GM19035 (cell line): ENCODE data around the gene ERGIC2.

Experiments
- ATAC-seq: cut with Tn5 transposase; IDR thresholded peaks from one replicate; pipeline ENCODE4 v1.9.1; 2021; ENCODE audit not compliant: unreplicated experiment

The ERGIC2 gene

DNA sequence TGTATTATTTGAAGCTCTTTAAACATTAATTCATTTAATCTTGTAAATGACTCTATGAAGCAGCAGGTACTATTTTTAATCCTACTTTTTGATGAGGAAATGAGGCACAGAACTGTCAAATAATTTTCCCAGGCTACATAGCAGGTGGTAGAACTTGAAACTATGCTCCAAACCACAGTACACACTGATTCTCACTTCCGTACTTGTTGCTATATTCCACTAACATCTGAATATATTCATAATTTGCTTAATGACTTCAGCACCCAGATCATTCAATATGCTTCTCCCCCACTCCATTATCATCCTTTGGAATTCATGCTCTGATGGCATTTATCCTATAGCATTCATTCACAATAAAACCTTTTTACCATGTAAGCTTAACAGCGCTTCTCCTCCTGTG is 4.9 kb downstream of the ERGIC2 start:
- no peak for ATAC-seq

DNA sequence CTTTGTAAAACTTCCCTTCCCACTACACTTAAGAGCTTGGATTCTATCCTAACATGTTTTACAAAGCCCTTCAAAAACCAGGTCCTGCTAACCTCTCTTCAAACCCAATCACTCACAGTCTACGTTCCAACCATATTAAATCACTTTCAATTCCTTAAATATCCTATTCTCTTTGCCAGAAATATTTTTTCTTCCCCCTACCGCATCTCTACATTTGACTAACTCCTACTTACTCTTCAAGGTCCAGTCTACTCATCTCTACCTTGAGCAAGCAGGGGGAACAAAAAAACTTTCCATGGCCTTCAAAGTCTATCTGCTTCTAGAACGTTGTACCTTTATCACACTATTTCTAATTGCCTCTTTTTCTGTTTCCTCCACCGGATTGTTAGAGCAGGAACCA is 6.1 kb downstream of the ERGIC2 start:
- no peak for ATAC-seq

DNA sequence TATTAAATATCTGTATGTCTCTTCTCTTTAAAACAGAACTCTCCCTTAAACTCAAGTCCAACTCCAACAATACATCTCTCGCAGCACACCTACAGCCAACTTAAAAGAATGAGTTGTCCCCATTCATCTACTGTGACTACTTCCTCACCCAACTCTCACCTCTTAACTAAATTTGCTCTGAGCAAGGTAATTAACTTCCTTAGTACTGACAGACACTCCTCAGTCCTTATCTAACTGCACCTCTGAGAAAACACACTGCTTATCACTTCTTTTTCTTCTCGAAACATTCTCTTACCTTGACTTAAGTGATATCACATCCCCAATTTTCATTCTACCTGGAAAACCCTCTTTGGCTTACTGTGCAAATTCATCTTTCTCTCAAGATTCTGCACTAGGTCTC is 7.0 kb downstream of the ERGIC2 start:
- no peak for ATAC-seq

DNA sequence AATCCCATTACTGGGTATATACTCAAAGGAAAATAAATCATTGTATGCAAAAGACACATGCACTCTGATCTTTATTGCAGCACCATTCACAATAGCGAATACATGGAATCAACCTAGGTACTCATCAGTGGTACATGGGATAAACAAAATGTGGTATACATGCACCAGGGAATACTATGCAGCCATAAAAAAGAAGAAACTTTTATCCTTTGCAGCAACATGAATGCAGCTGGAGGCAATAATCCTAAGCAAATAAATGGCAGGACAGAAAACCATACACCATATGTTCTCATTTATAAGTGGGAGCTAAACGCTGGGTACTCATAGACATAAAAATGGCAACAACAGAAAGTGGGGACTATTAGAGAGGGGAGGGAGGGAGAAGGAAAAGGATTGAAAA is 15.9 kb downstream of the ERGIC2 start:
- ATAC-seq = no peak

DNA sequence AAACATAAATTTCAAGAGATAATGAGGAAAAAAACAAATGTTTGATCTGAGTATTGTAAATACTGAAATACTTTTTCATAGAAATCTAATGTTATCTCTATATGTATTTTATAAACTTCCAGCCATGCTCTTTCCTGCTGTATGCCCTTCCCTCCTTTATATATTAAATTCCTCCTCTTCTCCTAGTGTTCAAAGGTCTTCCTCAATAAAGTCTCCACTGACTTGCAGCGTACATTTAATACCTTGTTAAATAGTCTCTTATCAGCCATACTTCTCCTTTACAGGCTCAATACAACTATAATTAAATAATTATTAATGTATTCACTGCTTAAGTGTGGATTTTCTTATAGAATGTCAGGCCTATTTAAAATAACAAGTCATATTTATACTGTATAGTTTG is 26.0 kb downstream of the ERGIC2 start:
- no peak for ATAC-seq

DNA sequence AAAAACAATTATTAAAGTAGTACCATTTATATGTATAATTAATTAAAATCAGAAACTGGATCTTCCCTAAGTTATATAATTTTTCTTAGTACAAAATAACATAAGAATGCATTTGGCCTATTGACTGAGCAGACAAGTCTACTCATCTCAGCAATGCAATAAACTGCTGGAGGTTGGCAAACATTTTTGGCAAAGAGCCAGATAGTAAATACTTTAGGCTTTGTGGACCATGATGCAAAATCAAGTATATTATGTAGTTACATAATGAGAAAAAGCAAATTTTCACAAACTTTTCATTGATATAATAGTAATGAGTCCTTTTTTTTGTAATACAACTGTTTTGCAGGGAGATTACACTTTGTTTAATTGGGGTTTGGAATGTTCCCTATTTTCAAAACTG is 30.9 kb downstream of the ERGIC2 start:
- ATAC-seq = no peak

DNA sequence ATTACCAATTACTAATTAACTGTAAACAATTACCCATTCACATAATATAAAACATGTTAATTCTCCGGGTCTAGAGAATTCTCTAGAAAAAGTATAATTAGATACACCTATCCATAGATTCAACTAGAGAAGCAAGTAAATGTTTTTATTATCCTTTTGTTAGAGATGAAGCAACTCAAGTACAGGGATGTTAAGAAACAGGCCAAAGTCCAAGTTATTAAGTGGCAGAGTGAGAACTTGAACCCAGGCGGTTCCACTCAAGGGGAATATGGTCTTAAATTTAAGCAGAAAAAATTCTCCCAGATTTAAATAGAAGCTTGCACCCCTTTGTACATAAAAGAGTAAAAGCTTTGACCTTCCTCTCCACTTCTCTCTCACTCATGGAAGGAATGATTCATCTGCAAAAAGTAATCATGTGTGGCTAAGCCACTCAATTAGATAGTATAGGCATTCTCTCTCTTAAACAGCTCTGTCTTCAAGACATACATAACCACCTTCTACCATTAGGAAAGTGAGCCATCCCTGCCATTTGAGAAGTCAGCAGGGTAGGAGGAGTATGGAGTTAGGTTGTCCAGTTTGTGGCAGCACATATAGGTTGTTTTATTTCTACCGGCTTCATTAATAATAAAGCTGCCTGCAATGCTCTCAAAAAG is 34.1 kb downstream of the ERGIC2 start:
- no peak for ATAC-seq

DNA sequence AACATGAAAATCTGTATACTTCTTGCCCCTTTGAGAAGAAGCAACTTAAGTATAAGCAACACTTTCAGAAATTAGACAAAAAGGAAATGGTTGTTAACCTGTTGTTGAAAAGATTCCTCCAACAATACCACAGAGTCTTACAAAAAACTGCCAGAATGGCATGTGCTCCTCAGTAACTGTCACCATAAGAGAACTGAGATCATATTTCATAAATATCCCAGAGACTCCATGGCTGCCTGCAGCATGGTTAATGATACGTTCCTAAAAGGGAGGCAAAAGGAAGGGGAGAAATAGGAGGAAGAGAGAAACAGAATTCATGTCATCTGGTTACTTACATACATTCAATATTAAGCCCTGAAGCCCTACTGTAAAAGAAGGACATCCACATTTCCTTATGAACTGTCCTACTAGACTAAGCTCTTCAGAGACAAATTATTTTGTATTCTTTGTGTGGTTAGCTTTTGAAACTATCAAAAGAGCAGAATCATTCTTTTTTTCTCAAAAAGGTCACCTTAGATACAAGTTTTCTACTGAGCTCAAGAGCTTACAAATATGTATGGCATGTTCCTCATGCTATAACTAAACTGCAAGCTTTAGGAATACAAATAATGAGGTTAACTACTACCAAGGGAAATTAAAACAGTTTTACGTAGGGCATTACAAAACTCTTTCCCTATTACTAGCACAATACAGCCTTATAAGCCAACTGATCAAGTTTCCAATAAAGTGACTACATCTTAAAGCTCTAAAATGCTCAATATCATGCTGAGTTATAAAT is 37.8 kb downstream of the ERGIC2 start:
- no peak for ATAC-seq

DNA sequence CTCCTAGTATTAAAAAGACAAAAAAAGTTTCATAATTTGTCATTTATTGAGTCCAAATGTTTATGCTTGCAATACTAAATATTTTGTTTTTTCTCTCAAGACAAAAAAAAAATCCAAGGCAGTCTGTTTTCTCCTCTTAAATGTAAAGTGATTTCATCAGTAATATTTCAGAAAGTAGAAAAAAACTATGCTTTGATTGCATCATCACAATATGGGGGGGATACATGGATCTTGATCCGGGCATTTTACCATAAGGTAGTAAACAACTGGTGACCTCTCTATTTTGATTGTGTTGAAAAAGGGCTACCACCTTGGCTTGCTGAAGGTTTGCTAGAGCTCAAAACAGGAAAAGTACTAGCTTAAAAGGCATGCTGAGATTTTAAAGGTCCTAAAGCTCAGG is 43.6 kb downstream of the ERGIC2 start:
- no peak for ATAC-seq

DNA sequence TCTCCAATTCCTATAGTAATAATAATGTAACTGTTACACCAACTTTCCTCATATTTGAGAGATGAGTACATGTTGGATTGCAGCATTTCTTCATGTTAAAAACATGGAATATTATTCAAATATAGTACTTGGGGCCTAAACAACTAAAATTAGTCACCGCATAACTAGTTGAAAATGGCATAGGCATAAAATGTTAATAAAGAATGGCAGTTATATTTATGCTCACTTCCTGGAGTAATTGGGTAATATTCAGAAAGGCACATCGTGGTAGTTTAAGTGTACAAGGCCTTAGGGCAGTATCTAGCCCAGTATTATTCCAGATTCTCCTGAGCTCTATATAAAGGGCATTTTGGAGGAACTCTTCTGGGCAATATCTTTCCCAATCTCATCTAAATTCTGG is 46.0 kb downstream of the ERGIC2 start:
- ATAC-seq = no peak

DNA sequence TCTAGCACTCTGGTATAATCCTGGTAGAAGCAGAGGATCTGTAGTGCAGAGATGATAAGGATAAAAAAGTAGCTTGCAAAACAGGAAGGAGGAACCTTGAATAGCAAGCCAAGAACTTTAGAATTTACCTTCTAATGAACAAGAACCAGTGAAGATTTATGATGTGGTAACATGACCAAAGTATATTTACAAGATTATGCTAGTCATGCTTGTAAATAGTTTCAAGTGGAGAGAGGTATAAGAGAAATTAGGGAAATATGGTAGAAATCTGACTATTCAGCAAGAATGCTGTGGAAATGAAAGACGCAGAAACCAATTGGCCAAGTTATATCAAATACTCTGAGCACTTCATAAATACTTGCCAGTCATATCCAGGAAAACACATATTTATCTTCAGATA is 47.8 kb downstream of the ERGIC2 start:
- no peak for ATAC-seq

DNA sequence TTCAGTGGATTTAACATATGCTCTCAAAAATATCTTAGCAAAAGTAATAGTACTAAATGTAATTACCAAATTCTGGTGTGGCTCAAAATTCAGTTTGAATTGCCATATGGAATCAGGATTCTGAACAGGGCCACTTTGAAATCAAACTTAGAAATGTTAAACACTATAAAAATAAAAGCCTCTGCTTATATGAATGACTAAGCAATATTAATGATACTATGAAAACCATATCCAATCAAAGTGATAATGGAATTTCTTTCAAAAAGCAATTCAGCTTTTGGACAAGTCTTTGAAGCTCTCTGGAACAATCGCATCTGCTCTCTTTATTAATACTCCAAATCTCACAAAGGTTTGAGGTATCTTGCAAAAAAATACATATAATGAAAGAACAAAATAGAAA is 51.6 kb downstream of the ERGIC2 start:
- no peak for ATAC-seq

DNA sequence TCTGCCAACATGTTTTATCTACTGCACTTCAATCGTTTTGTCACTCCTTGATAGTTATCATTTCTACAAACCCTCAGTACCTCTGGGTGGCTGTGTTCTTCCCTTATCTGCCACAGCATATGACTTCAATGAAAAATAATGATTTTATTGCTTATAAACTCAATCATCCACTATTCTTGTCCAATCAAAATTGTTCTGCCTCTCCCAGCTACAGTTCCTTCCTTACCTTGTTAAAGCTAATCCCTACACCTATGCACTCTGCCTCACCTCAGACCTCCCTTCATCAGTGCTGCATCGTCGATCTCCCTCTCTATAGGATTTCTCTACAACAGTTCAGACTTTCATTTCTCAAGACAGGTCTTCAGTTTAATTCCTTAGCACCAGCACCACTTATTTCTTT is 58.8 kb downstream of the ERGIC2 start:
- no peak for ATAC-seq

DNA sequence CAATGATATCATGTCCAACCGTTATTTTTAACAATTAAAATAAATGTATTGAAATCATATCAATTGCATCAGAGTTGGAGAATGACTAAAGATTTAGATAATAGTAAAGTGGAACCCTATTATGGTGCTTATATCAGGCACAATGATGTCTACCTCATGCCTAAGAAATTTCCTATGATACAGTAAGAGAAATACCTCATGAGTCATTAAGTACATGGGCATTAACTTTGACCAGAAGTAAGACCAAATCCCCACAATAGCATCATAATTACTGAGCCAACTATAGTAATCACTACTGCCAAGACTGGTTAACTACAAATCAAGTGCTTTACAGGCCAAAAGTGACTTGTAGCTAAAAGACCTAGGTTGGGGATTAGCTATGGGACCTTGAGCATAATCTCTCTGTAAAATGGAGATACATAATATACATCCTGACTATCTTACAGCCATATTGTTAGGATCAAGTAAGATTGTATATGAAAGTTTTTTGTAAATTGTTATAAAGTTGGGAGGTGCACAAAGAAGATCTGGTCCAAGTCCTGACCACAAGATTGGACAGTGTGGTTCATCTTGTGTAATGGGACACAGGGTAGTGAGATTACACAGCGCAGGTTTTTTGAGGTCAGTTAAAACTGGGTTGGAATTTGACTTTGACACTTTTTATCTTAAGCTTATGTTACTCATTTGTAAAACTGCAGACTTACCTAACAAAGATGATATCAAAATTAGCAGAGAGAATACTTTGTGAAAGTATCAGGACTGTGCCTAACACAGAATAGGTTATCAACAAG is 60.5 kb downstream of the ERGIC2 start:
- no peak for ATAC-seq

DNA sequence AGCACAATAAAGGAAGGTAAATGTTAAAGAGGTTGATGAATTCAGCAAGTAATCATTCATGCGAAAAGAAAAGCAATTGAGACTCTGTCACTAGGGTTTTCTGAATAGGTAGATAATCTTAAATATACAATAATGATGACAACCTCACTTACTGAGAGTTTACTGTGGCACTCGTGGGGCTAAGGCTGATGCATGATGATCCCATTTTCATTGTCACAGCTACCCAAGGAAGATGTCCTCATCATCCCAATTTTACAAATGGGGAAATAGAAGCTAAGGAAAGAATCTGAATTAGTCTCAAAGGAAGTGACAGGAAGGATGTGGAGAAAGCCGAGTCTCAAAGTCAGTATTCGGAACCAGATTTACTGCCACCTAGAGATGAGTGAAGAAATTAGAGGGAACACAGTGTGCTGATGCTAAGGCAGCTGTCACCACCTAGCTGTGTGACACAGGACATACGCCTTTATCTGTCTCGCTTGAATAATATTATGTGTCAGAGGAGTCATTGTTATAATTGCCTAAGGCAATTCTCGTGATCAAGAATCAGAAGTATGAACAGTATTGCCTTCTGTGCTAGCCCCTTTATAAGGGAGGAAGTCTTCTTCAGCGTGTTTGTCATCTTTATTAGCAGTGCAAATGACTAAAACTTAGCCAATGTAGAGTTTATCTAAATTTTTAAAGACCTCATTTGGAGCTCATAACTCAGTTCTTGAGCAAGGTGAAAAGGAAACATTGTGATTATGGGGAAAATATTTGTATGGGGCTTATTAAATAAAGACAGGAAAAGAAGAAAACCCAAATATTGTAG is 63.2 kb downstream of the ERGIC2 start:
- ATAC-seq = peak; percentile 99

DNA sequence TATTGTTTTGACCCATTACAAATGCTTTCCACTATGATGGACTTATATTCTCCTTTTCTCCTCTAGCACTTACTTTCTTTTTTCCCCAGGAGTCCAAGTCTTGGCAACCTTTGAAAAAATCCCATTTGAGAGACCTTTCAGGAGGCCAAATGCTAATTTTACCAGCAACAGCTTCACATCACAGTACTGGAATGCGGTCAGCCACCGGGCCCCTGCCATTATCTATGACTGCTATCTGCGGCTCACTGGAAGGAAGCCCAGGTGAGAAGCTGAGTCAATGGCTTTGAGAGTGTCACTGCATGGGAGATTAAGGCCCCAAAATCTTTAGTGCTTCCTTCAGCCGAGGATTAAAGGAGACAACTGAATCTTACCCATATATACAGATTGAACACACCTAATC is 64.2 kb downstream of the ERGIC2 start:
- ATAC-seq = no peak

DNA sequence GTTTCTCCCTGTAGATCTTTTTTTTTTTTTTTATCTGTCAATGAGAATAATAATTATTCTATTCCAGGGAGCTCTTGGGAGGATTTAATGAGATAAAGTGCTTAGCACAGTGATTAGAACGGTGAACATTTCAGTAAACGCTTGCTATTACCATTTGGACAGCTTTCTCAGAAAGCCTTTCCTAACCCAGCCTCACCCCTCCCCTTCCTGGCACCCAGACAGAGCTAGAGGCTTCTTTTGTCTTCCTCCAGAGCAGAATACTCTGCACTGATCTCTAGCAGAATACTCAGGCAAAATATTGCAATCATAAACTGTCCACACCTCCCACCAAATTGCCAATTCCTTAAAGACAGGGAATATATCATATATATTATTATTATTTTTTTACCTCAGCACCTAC is 66.6 kb downstream of the ERGIC2 start:
- no peak for ATAC-seq

DNA sequence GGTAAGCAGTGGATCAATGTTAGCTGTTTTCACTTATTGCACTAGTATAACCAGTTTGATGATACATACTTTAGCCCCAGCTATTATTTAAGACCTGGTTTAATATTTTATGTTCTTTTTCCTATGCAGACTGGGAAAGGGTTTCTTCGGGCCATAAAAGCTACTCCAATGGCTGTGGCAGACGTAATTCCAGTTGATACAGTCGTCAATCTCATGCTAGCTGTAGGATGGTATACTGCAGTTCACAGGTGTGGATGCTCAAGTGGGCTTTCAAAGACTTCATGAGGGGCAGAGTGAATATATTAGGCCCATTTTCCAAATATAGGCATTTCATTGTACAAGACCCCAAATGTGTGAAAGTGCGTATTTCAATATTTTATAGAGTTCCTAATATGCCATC is 70.1 kb downstream of the ERGIC2 start:
- no peak for ATAC-seq

DNA sequence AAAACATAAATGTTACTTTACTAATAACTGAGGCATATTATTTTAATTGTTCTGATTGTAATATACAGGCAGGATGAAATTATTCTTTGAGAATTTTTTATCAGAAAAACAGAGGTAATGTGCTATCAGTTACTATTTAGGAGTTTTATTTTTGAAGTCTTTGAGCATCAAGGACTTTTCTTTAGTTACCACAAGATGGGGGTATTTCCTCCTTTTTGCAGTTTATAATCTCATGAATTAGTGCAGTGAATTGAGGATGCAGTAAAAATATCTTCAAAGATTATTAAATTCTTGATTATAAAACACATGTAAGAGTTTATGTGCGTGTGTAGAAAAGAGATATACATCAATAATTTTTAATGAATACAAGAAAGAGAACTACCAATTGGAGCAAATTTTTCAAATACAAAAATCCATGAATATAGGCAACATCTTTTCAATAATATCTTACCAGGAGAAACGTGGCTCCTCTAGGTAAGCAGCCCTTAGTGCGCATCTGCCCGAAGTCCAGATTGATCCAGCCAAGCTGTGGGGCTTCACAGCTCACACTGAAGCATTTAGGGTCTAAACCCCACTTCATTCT is 71.6 kb downstream of the ERGIC2 start:
- ATAC-seq = no peak

DNA sequence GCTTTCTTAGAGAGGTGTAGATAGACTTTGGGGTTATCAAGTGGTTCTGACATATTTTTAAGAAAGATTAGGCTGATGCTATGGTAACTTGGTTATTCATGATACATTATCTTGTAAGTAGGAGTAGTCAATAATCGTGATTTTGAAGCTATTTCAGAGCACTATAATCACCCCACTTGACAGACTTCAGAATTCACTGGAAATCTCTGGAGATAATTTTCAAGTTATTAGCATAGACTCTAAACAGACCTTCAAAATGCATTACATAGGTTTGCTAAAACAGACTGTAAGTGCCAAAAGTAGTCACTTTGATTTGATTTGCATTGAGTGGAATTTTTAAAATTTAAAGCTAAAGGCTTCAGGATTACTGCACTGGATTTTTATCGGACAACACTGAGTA is 74.3 kb downstream of the ERGIC2 start:
- no peak for ATAC-seq

DNA sequence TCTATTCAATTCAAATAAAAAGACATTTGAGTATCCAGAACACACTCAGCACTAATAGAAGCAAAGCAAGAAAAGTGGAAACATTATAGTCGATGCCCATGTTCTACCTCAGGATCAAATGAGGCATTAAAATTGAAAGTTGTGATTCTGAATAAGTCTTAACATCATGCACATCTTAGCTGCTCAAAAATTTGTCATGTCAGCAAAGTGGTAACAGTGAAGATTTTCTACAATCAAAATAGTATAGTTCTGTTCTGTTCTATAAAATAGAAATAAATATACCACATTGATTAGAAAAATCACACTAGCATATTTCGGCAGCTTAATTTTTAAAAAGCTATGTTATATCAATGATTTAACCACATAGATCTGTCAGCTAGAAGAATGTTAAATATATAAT is 74.7 kb downstream of the ERGIC2 start:
- no peak for ATAC-seq
